GM12892 (cell line): Measurements from ENCODE around the gene ITGB2.
"Not testable (repeated sequence)": the region's sequence is repeated elsewhere in the genome, so short reads cannot be mapped to it uniquely, and the experiment has no call there.

ENCODE experiments used
- DNase-seq: peaks from one replicate; pipeline ENCODE4 v3.0.0; 2011; ENCODE audit not compliant: insufficient read length
- FAIRE-seq: peaks from 2 replicates; lab custom pipeline; 2011; peaks lifted over from hg19 to GRCh38; lab: Jason Lieb, UNC
- POLR2A ChIP-seq: IDR thresholded peaks from 2 replicates; pipeline ENCODE4 v1.6.1; 2011; ENCODE audit warnings: low read depth, low read length, control low read depth
- POLR2AphosphoS5 ChIP-seq: IDR thresholded peaks from 2 replicates; pipeline ENCODE4 v1.6.1; 2011; ENCODE audit warnings: low read depth, low read length, control low read depth
- TAF1 ChIP-seq: IDR thresholded peaks from 2 replicates; pipeline ENCODE4 v1.6.1; 2011; ENCODE audit warnings: low read depth, mild to moderate bottlenecking, control low read depth, low read length, borderline replicate concordance

ITGB2 gene

DNA sequence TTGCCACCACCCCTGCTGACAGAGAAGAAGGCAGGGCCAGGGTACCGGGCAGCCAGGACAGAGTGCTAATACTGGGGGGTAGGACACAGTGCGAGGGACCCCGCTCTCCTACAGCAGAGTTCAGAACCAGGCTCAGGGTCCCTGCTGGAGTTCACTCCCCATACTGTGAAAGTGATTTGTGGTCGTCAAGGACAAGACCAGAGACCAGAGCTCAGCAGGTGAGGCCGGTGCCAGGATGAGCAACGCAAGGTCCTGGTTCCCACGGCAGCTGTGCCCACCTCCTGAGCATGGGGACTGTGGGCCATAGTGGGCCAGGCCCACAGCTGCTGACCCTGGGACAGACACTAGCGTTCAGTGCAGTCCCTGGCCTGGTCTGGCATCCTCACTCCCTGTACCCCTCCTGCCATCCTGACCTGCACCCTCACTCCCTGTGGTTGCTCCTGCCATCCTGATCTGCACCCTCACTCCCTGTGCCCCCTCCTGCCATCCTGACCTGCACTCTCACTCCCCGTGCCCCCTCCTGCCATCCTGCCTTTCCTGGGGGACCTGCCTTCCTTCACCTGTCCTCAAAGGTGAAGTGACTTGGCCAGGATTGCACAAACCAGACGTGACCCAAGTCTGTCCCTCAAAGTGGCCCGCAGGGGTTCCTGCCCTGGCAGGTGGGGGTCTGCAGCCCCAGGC, 33.4 kb downstream of the ITGB2 start:
- no peak for DNase-seq
- FAIRE-seq: no peak
- TF ChIP-seq POLR2A (no peak), POLR2AphosphoS5 (no peak), TAF1 (no peak)

DNA sequence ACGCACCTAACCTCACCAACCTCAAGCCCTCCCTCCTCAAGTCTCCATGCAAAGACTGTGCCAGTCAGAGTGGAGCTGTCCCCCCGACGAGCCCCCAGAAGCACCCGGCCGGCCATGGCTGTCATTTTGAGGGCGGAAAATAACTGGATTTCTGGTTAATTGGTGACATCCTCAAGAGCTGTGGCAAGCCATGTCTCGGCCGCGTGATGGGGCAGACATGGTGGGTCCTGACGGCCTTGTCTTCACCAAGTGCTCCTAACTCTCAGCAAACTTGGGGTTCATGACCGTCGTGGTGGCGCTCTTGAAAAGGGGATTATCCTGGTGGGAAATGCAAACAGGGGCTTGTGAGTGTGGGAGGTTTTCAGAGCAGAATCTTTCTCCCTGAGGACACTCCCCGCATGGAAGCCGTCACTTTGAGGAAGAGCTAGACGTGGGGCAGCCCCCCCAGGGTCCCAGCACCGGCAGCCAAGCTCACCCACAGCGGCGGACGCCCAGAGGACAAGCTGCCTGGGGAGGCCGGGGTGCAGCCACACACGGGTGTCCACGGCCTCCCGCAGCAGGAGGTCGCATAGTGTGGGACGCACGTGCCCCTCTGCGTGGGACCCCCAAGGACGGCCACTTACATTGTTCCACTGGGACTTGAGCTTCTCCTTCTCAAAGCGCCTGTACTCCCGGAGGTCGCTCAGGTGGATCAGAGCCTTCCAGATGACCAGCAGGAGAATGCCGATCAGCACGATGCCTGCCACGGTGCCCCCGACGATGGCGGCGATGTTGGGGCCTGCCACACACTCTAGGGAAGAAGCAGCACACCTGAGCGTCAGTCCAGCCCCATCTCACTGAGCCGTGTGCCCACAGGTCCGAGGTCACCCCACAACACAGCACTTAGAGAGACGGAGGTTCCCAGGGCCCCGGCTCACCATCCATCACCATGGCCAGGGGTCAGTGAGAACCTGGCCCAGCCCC, 34.3 kb downstream of the ITGB2 start:
- TF ChIP-seq TAF1 (no peak), POLR2AphosphoS5 (no peak), POLR2A (no peak)
- DNase-seq (no peak), FAIRE-seq (no peak)

DNA sequence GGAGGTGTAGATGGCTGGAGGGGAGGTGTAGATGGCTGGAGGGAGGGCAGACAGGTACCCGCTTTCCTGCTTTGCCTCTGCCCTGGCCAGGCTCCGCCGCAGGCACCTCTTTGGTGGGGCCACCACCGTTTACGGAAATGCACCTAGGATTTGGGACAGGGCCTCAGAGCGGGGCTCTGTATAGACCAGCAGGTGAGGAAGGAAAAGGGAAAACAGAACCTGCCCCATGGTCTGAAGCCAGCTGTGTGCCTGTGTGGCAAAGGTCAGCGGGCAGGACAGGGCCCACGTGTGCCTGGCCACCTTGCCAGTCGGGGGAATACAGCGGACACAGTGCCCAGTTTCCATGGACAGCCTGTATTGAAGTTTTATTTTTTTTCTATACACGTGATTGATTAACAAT, 35.1 kb downstream of the ITGB2 start:
- DNase-seq (no peak), FAIRE-seq (peak; percentile 14)
- TF ChIP-seq POLR2A: no peak
- no peak for TF ChIP-seq POLR2AphosphoS5
- no peak for TF ChIP-seq TAF1

DNA sequence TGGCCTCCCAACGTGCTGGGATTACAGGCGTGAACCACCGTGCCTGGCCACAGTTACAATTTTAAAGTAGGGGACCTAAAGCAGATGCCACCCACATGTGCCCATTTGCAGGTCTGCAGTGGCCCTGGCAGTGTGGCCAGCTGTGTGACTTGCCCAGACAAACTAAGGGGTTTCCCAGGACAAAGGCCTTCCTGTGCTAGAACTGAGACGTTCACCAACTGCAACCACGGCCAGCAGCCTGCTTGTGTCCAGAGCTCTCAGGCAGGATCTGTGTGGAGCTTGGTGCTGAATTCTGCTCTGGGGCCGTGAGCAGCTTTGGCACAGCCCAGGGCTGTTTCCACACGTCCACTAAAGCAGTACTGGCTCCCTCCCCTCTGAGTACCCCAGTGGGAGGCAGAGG, 36.6 kb downstream of the ITGB2 start:
- no peak for FAIRE-seq

DNA sequence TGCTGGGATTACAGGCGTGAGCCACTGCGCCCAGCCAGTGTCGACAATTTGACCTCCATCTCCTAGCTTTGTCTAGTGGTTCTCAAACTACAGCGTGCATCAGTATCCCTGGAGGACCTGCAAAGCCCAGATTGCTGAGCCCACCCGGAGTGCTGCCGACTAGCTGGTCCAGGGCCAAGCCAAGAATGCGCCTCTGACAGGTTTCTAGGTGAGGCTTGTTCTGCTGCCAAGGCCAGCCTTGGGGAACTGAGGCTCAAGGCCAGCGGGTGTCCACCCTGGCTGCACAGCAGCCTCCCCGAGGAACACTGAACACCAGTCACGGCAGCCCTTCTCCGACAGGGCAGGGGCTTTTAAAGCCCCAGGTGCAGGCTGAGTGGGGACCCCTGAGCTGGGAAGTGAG, 37.4 kb downstream of the ITGB2 start:
- no peak for TF ChIP-seq POLR2A
- no peak for TF ChIP-seq TAF1
- TF ChIP-seq POLR2AphosphoS5: no peak
- FAIRE-seq (no peak), DNase-seq (no peak)

More for the DNA sequence above, 36.6 kb downstream of the ITGB2 start:
- DNase-seq: no peak
- no peak for TF ChIP-seq POLR2A

DNA sequence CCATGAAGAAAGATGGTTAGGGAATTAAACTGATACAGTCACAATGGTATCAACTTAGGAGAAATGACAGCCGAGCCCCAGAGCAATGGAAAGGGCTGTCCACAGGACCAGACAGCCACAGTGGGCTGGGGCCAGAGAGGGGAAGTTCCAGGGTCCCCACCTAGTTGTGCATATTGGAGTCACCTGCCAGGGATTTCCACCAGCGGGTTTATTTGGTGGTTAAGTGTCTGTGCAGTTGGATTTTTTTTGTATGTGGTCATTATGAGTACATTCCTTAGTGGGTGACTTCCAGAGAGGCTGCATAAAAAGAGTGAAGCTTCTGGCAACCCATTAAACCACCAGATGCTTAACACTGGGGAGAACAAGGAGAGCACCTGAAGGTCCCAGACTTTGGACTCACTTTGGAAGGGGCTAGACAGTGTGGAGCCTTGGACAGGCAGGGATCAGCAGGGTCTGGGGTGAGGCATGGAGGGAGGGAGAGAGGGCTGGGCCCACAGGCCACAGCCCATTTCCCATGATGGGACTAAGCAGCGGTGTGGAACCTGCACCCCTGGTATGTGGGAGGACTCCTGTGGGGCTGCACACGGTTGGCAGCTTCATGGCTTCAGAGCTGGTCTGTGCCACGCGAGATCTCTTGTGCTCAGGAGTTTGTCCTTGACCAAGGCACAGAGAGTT, 39.4 kb downstream of the ITGB2 start:
- FAIRE-seq: no peak
- TF ChIP-seq TAF1 (no peak), POLR2AphosphoS5 (no peak), POLR2A (no peak)
- no peak for DNase-seq

DNA sequence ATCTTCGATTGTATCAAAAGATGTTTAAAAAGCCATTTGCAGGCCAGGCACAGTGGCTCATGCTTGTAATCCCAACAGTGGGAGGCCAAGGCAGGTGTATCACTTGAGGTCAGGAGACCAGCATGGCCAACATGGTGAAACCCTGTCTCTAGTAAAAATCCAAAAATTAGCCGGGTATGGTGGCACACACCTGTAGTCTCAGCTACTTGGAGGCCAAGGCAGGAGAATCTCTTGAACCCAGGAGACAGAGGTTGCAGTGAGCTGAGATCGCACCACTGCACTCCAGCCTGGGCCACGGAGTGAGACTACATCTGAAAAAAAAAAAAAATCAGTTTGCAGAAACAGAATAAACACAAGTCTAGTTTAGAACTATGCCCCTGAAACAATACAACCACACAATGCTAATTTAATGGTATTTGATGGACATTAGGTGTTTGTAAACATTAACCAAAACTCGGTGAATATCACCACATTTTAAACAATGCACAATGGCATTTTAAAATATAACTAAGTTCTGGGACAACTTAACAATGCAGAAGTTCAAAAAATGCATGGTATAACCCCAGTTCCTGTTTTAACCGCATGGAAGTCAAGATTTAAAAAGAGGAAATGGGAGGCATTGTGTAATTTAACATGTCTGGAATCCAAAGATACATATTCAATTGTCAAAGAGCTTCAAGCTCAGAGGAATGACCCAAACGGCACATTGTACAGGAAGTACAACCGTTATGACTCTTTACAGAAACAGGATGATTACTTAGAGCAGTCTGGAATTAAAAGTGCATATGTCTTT, 40.1 kb downstream of the ITGB2 start:
- FAIRE-seq (peak; percentile 30), DNase-seq (no peak)
- TF ChIP-seq TAF1: no peak
- TF ChIP-seq POLR2A: no peak
- TF ChIP-seq POLR2AphosphoS5: no peak

DNA sequence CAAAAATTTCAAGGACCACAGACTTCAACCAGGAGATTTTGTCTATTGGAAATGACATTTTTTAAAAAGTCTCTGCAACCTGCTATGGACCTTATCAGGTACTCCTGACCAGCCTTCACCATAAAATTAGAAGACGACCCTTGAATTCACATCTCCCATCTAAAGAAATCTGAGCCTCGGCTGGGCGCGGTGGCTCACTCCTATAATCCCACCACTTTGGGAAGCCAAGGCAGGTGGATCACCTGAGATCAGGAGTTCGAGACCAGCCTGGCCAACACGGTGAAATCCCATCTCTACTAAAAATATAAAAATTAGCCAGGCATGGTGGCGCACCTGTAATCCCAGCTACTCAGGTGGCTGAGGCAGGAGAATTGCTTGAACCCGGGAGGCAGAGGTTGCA, 41.5 kb downstream of the ITGB2 start:
- not testable (repeated sequence) for DNase-seq, FAIRE-seq

DNA sequence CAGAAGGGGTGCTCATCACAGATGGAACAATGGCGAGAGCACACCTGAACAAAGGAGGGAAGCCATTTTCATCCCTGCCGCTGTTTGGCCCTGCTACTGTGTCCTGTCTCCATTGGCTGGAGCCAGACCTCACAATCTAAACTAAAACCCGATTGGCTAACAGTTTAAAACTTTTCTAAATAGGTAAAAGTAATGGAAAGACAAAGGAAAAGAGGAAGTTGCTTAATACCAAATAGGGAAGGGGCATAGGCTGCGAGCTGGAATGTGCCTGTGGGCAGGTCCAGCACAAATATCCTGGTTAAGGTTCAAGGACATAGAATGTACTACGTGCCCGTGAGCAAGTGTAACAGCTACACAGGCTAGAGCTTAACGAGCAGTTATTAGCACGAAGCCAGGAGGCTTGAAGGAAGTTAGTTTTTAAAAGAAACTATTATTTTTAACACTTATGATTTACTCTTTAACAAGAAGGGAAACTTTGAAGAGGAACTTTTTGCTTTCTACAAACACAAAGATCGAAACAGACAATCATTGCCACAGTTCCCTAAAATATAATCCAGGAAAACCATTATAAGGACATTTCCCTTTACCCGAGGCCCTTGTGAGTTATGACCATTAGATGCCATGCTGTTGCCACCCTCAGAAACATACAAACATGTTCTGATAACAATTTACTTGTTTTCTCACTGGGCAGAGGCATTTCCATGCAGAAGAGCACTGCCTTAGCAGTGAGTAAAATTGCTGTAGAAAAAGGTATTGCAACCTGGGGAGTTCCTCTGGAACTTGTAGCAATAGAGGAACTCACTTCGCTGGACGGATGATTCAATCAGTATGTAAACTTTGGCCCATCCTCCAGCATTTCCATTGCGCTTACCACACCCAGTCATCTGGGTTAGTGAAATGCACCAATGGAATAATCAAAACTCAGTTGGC, 42.4 kb downstream of the ITGB2 start:
- TF ChIP-seq TAF1 (no peak), POLR2A (no peak), POLR2AphosphoS5 (no peak)
- FAIRE-seq: no peak

DNA sequence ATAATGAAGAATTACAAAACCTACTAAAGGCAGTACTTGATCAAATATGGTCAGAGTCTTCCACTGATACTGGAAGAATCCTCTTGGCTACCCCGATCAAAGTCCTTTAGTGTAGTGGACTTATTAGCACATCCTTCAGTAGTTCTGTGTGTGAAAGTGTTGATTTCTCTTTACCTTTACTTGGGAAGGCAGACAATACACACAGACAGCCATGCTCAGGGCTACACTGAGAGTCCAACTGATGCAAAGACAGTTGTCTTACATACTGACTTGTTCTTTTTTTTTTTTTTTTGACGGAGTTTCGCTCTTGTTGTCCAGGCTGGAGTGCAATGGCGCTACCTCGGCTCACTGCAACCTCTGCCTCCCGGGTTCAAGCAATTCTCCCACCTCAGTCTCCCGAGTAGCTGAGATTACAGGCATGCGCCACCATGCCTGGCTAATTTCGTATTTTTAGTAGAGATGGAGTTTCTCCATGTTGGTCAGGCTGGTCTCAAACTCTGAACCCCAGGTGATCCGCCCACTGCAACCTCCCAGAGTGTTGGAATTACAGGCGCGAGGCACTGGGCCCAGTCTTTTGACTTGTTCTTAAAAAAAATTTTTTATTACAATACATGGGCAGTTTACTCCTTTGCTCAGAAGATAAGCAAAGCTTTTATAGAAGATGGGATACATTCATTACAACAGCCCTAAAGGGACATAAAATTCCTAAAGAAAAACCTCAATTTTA, 43.7 kb downstream of the ITGB2 start:
- DNase-seq: no peak
- TF ChIP-seq POLR2AphosphoS5 (no peak), POLR2A (no peak), TAF1 (no peak)
- no peak for FAIRE-seq

More for the DNA sequence above, 42.4 kb downstream of the ITGB2 start:
- DNase-seq: no peak

DNA sequence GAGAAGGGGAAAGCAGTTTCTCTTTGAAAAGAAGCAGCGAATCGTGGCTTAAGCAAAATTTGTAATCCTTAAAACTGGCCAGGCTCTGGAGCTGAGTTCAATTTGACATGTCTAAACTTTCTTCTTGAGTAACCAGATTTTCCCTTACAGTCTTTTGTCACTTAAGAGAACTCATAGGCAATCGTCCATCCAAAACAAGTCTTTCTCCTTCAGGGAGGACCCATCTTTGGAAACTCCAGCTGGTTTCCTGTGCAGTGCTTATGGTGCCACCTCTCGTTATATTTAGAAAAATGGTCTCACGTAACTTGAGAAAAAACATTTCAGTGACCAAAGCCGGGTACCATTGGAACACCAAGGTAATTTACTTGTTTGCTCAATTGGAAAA, 45.4 kb downstream of the ITGB2 start:
- FAIRE-seq: no peak
- no peak for TF ChIP-seq POLR2A
- DNase-seq: no peak
